IMR-90 (cell line): ENCODE results near the gene CLDN25. TPM values are rescaled to one million over a fixed set of nuclear protein-coding genes. Genes with fewer than 3 reads are reported as not detected.

ENCODE experiments used
- ATAC-seq: fragments of 200-7000 bp; cut with Tn5 transposase; 2 replicates; pipeline ENCODE4 v1.9.1; 2020; ENCODE audit warnings: low read depth, mild to moderate bottlenecking, moderate library complexity
- BruUV-seq: library from RNA; stranded (reverse); fragments of 400-500 nt; replicated peaks from 2 replicates; lab custom pipeline; 2021; lab: Mats Ljungman, UMichigan
- CTCF ChIA-PET: fragments of 300-600 bp; formaldehyde crosslinking; extraction: SDS; loops from one replicate; lab custom pipeline; 2021; ENCODE audit warnings: antibody characterized with exemption; lab: Yijun Ruan, JAX
- POLR2A ChIA-PET: fragments of 300-600 bp; sonication (Branson Sonifier 250); formaldehyde crosslinking; loops from one replicate; lab custom pipeline; 2022; ENCODE audit warnings: antibody characterized with exemption; ENCODE audit not compliant: unreplicated experiment; lab: Charles Lee
- DNase-seq: peaks from one replicate; pipeline ENCODE4 v3.0.0; 2013
- H2AFZ ChIP-seq: replicated peaks from 2 replicates; pipeline ENCODE3; 2013; ENCODE audit warnings: low read length, mild to moderate bottlenecking; ENCODE audit not compliant: poor library complexity
- H2AK5ac ChIP-seq: 2 replicates; pipeline ENCODE4 v1.6.1; 2013; ENCODE audit warnings: low read depth, low read length, inconsistent platforms
- H2AK9ac ChIP-seq: replicated peaks from 2 replicates; pipeline ENCODE3; 2013; ENCODE audit warnings: mild to moderate bottlenecking, low read depth, low read length, moderate library complexity; ENCODE audit not compliant: poor library complexity
- H2BK120ac ChIP-seq: 2 replicates; pipeline ENCODE4 v1.6.1; 2013; ENCODE audit warnings: low read depth, low read length, inconsistent platforms
- H2BK15ac ChIP-seq: 3 replicates; pipeline ENCODE4 v1.6.1; 2013; ENCODE audit warnings: low read depth, low read length, inconsistent platforms
- H2BK20ac ChIP-seq: 2 replicates; pipeline ENCODE4 v1.6.1; 2013; ENCODE audit warnings: low read depth, mild to moderate bottlenecking, inconsistent platforms, low read length, moderate library complexity
- H2BK5ac ChIP-seq: 2 replicates; pipeline ENCODE4 v1.6.1; 2013; ENCODE audit warnings: mild to moderate bottlenecking, low read depth, low read length, inconsistent platforms; ENCODE audit not compliant: poor library complexity, severe bottlenecking
- H3K14ac ChIP-seq: replicated peaks from 2 replicates; pipeline ENCODE4 v1.6.1; 2013; ENCODE audit warnings: low read depth, low read length, inconsistent platforms
- H3K18ac ChIP-seq: 2 replicates; pipeline ENCODE4 v1.6.1; 2013; ENCODE audit warnings: low read depth, low read length, control low read depth
- H3K23ac ChIP-seq: 2 replicates; pipeline ENCODE4 v1.6.1; 2013; ENCODE audit warnings: low read depth, low read length, inconsistent platforms
- H3K27ac ChIP-seq: 2 replicates; pipeline ENCODE4 v1.5.1; 2013; ENCODE audit warnings: mild to moderate bottlenecking, control low read depth, low read length; ENCODE audit not compliant: insufficient read depth
- H3K27me3 ChIP-seq: 2 replicates; pipeline ENCODE4 v1.6.1; 2013; ENCODE audit warnings: low read length; ENCODE audit not compliant: control insufficient read depth, insufficient read depth
- H3K36me3 ChIP-seq: 2 replicates; pipeline ENCODE4 v1.6.1; 2013; ENCODE audit warnings: low read length, mixed read lengths; ENCODE audit not compliant: control insufficient read depth, insufficient read depth
- H3K4ac ChIP-seq: 2 replicates; pipeline ENCODE4 v1.6.1; 2013; ENCODE audit warnings: low read depth, low read length, inconsistent platforms
- H3K4me1 ChIP-seq: 2 replicates; pipeline ENCODE4 v1.6.1; 2013; ENCODE audit warnings: low read length, mixed read lengths; ENCODE audit not compliant: control insufficient read depth, insufficient read depth
- H3K4me2 ChIP-seq: 2 replicates; pipeline ENCODE4 v1.6.1; 2013; ENCODE audit warnings: low read depth, mild to moderate bottlenecking, control low read depth, low read length, moderate library complexity
- H3K4me3 ChIP-seq: 2 replicates; pipeline ENCODE4 v1.5.1; 2013; ENCODE audit warnings: low read depth, mild to moderate bottlenecking, control low read depth, low read length, moderate library complexity; ENCODE audit not compliant: insufficient read depth
- H3K56ac ChIP-seq: 2 replicates; pipeline ENCODE4 v1.6.1; 2013; ENCODE audit warnings: low read length, inconsistent platforms; ENCODE audit not compliant: insufficient read depth; ENCODE audit errors: extremely low read depth
- H3K79me1 ChIP-seq, 2 experiments: 2 replicates each; pipeline ENCODE4 v1.6.1; 2013; ENCODE audit warnings: low read length in 2 of 2, inconsistent platforms in 1 of 2, low read depth in 1 of 2
- H3K9ac ChIP-seq: 2 replicates; pipeline ENCODE4 v1.6.1; 2013; ENCODE audit warnings: low read depth, low read length, control low read depth
- H3K9me1 ChIP-seq: 2 replicates; pipeline ENCODE4 v1.6.1; 2013; ENCODE audit warnings: low read length, inconsistent platforms; ENCODE audit not compliant: insufficient read depth
- H3K9me3 ChIP-seq: 2 replicates; pipeline ENCODE4 v1.6.1; 2013; ENCODE audit warnings: low read length; ENCODE audit not compliant: control insufficient read depth, insufficient read depth
- H4K20me1 ChIP-seq: 2 replicates; pipeline ENCODE4 v1.6.1; 2013; ENCODE audit warnings: low read length, inconsistent platforms; ENCODE audit not compliant: insufficient read depth
- H4K5ac ChIP-seq: 2 replicates; pipeline ENCODE4 v1.6.1; 2013; ENCODE audit warnings: mild to moderate bottlenecking, low read depth, low read length, control low read depth
- H4K8ac ChIP-seq, 2 experiments: 2 replicates each; pipeline ENCODE4 v1.6.1; 2013; ENCODE audit warnings: low read depth in 2 of 2, low read length in 2 of 2, control low read depth in 1 of 2, inconsistent platforms in 1 of 2
- H4K91ac ChIP-seq: 2 replicates; pipeline ENCODE4 v1.6.1; 2013; ENCODE audit warnings: low read depth, low read length, inconsistent platforms; ENCODE audit not compliant: insufficient read depth
- BHLHE40 ChIP-seq: fragments of 150-350 bp; IDR thresholded peaks from 2 replicates; pipeline ENCODE4 v1.6.1; 2016; ENCODE audit warnings: mild to moderate bottlenecking, low read depth, low read length
- CEBPB ChIP-seq: IDR thresholded peaks from 2 replicates; pipeline ENCODE4 v1.6.1; 2012; ENCODE audit warnings: low read depth, low read length, improper control_type of control experiment
- MAFK ChIP-seq: IDR thresholded peaks from 2 replicates; pipeline ENCODE4 v1.6.1; 2012; ENCODE audit warnings: low read depth, low read length, improper control_type of control experiment
- RAD21 ChIP-seq: IDR thresholded peaks from 2 replicates; pipeline ENCODE4 v1.6.1; 2012; ENCODE audit warnings: low read length, improper control_type of control experiment
- RCOR1 ChIP-seq: IDR thresholded peaks from 2 replicates; pipeline ENCODE4 v1.6.1; 2012; ENCODE audit warnings: mild to moderate bottlenecking, low read length, improper control_type of control experiment; ENCODE audit not compliant: insufficient replicate concordance
- RFX5 ChIP-seq: IDR thresholded peaks from 2 replicates; pipeline ENCODE4 v1.8.0; 2012; ENCODE audit warnings: low read depth, mild to moderate bottlenecking, low read length, moderate library complexity
- dilution Hi-C: fragments of 300-500 bp; cut with HindIII; formaldehyde crosslinking; loops from one replicate; pipeline ENCODE4 v1.14.3; 2018; ENCODE audit warnings: low sequenced_read_pairs; ENCODE audit not compliant: unreplicated experiment
- in situ Hi-C: fragments of 300-500 bp; cut with MboI; formaldehyde crosslinking; loops from 3 replicates; pipeline ENCODE4 v1.14.3; 2019; ENCODE audit warnings: low sequenced_read_pairs, inconsistent platforms, mixed read lengths
- intact Hi-C: fragments of 100-400 bp; cut with micrococcal nuclease; formaldehyde crosslinking; loops from 2 replicates; pipeline ENCODE4 v1.10.0; 2022
- polyA plus RNA-seq, 3 experiments: library from polyadenylated mRNA; depleted of rRNA; stranded (reverse); fragments of >200 nt; gene quantifications; 2 replicates each; pipeline ENCODE4 v1.2.3, GENCODE V29; 2012; ENCODE audit warnings: low replicate concordance in 1 of 3
- total RNA-seq: library from RNA; depleted of rRNA; stranded (reverse); fragments of >200 nt; gene quantifications from 2 replicates; pipeline ENCODE4 v1.2.3, GENCODE V29; 2012

The CLDN25 gene
- total and polyA plus RNA-seq, 2 of the 4 experiments (the other 2 are of a cell fraction), result not detected

DNA sequence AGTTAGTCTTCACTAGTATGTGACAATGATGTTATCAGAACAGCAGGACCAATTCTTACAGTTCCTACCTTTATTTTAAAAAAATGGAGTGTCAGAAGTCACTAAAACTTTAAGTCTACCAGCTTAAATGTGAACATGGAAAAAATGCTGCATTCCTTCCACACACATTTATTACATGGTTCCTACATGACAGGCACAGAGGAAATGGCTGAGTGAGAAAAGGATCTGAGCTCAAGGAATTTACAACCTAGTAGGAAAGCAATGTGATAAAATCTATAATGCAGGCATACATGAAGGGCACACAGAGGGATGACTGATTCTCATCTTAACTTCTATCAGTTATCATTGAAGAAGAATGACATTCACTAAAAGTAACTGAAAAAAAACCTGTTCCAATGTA, 23.0 kb downstream of the CLDN25 start:
- no peak for DNase-seq
- H3K9me3 ChIP-seq, result no peaks in the 10 kb centered on the region
- no peaks in the 10 kb centered on the region for H4K20me1 ChIP-seq
- no peak overlapping the region for H3K4me2 ChIP-seq
- H3K4ac ChIP-seq, result no peak overlapping the region
- ChIA-PET POLR2A (no interaction called here), CTCF (interaction anchor here (0.6 kb wide), 1 partner anchor 8 kb away, joined by 4 read pairs; no protein-coding TSS in a partner anchor)
- no peak overlapping the region for H2BK120ac ChIP-seq
- ATAC-seq, result no peak
- H2BK20ac ChIP-seq, result no peak overlapping the region
- no peak overlapping the region for H3K27ac ChIP-seq
- dilution Hi-C loops, result no loop called here
- H2BK15ac ChIP-seq, result no peak overlapping the region
- in situ Hi-C loops, result no loop called here
- H2AK5ac ChIP-seq, result no peak overlapping the region
- no peak overlapping the region for H4K5ac ChIP-seq
- no peak overlapping the region for H3K56ac ChIP-seq
- no peaks in the 10 kb centered on the region for H3K79me1 ChIP-seq
- no peaks in the 10 kb centered on the region for H3K9me1 ChIP-seq
- TF ChIP-seq BHLHE40 (no peak), RFX5 (no peak), RCOR1 (no peak), MAFK (no peak), CEBPB (no peak), RAD21 (no peak)
- H2AK9ac ChIP-seq, result no peak overlapping the region
- H3K9ac ChIP-seq, result no peak overlapping the region
- H2BK5ac ChIP-seq, result no peak overlapping the region
- H2AFZ ChIP-seq, result no peak overlapping the region
- intact Hi-C loops, result no loop called here
- H3K4me1 ChIP-seq, result no peaks in the 10 kb centered on the region
- no peak overlapping the region for H4K8ac ChIP-seq
- H3K14ac ChIP-seq, result no peak overlapping the region
- H3K18ac ChIP-seq, result no peak overlapping the region
- H3K23ac ChIP-seq, result no peak overlapping the region
- H3K36me3 ChIP-seq, result peaks cover 11% of the 10 kb centered on the region
- no peak overlapping the region for H3K4me3 ChIP-seq
- no peaks in the 10 kb centered on the region for H3K27me3 ChIP-seq
- H4K91ac ChIP-seq, result no peak overlapping the region
- no TSS peak for BruUV-seq
